Fibroblast of lung (primary cell): ENCODE data around the gene CCDC183.

Experiments used
- EZH2 ChIP-seq: IDR thresholded peaks from 2 replicates; pipeline ENCODE4 v1.5.1; 2012; ENCODE audit warnings: low read length, control low read depth, mild to moderate bottlenecking; ENCODE audit errors: missing control alignments
- TF ChIP-seq, protein P1 (sequence below), 2 donors: IDR thresholded peaks in 1 of 2; conservative IDR thresholded peaks in 1 of 2; 1 replicate in 1 of 2; 2 replicates in 1 of 2; pipeline ENCODE4 v1.5.1; 2011 to 2012; ENCODE audit warnings: low read length in 2 of 2, control low read depth in 1 of 2, inconsistent platforms in 1 of 2, low read depth in 1 of 2, mild to moderate bottlenecking in 1 of 2

- TF ChIP-seq, protein P1, sequence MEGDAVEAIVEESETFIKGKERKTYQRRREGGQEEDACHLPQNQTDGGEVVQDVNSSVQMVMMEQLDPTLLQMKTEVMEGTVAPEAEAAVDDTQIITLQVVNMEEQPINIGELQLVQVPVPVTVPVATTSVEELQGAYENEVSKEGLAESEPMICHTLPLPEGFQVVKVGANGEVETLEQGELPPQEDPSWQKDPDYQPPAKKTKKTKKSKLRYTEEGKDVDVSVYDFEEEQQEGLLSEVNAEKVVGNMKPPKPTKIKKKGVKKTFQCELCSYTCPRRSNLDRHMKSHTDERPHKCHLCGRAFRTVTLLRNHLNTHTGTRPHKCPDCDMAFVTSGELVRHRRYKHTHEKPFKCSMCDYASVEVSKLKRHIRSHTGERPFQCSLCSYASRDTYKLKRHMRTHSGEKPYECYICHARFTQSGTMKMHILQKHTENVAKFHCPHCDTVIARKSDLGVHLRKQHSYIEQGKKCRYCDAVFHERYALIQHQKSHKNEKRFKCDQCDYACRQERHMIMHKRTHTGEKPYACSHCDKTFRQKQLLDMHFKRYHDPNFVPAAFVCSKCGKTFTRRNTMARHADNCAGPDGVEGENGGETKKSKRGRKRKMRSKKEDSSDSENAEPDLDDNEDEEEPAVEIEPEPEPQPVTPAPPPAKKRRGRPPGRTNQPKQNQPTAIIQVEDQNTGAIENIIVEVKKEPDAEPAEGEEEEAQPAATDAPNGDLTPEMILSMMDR (conservative IDR thresholded peaks at IDR 0.05 in 1 of 2, IDR thresholded peaks at IDR 0.05 in 1 of 2; ENCODE audit: low read depth in 1 of 2, low read length in 2 of 2) = no peak
- no peak for TF ChIP-seq EZH2
These were observed 27.3 kb downstream of the CCDC183 start for GRCh38 chr9:136823136-136824046.
